GOT3 (cell line): ENCODE measurements around the gene PDCD11.
"Not testable (repeated sequence)": the region's sequence is repeated elsewhere in the genome, so short reads cannot be mapped to it uniquely, and the experiment has no call there.

Source experiments
- DNase-seq: peaks from one replicate; lab custom pipeline; 2025; ENCODE audit warnings: mixed read lengths; lab: John Stamatoyannopoulos, UW

PDCD11 gene

DNA sequence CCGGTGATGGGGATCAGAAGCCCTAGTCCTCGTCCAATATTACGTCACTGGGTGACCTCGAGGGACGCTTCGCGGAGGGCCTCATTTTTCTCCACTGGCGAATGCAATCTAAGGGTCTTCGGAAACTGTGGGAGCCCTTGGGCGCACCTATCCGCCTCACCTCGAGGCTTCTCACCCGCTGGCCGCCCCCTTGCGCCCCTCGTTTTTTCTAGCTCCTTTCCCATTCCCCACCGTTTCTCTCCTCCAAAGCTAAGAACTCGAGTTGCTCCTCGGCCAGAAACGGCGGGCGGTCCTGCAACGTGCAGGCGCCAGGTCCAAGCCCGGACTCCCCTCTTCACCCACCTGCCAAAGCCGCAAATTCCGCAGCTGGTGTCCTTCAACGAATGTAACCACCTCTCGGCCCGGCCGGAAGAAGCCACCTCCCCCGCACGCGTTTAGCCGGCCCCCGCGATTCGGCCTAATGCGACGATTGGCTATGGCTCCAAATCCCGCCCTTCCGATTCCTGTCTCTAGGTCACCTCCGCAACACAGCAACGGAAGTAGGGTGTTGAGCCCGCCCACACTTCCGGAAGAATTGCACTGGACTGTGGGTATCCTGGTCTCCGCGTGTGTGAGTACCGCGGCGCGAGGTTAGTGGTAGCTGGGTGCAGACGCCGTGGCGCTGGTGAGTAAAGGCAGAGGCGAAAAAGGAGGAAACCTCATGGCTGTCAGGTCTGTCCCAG is at the start of gene PDCD11, which contains the start of gene ATP5MK:
Gene PDCD11 (plus strand): TSS at position 560 of the 722 bp plus-strand sequence. CDS start 1,801 bp downstream, outside the sequence.
Gene ATP5MK (minus strand): TSS at position 409 of the 722 bp plus-strand sequence. CDS start 4,018 bp downstream, outside the sequence.
- DNase-seq: peak; percentile 90

- DNase-seq: no peak
Observed at GRCh38 chr10:103350175-103350516, 46.3 kb upstream of the PDCD11 start.

DNA sequence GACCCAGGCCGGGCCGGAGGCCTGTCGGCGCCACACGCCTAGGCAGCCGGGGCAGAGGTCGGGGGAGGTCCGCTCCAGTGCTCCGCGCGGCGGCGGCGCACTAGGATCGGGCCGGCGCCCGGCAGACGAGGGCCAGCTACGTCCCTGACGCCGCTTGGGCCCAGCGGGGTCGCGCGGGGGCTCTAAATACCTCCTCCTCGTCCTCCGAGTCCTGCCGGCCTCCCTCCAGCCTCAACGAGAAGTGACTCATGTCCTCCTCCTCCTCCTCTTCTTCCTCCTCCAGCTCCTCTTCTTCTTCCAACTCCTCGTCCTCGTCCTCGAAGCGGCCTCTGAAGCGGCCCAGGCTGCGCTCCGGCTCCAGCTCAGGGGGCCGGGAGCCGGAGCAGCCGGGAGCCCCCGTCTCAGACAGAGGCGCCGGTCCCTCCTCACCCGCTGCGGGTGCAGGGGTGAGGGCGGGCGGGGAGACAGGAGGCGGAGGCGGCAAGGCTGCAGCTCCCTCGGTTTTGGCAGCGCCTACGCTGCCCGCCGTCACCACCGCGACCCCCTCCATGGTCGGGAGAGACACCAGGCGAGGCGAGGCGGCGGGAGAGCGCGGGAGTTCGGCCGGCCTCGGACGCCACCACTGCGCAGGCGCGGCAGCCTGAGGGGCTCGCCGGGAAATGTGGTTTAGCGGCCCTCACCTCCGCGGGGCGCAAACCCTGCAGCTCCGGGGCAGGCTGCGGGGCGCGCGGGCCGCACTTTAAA is 45.7 kb upstream of the PDCD11 start, which contains the start of gene PCGF6:
Gene PCGF6 (minus strand): TSS at position 624 of the 744 bp plus-strand sequence. CDS start 74 bp downstream, at position 550.
- peak; percentile 49 for DNase-seq

- no peak for DNase-seq
Observed at GRCh38 chr10:103353281-103353680, 43.1 kb upstream of the PDCD11 start.

- not testable (repeated sequence) for DNase-seq
Observed at GRCh38 chr10:103354567-103354966, 41.9 kb upstream of the PDCD11 start.

DNA sequence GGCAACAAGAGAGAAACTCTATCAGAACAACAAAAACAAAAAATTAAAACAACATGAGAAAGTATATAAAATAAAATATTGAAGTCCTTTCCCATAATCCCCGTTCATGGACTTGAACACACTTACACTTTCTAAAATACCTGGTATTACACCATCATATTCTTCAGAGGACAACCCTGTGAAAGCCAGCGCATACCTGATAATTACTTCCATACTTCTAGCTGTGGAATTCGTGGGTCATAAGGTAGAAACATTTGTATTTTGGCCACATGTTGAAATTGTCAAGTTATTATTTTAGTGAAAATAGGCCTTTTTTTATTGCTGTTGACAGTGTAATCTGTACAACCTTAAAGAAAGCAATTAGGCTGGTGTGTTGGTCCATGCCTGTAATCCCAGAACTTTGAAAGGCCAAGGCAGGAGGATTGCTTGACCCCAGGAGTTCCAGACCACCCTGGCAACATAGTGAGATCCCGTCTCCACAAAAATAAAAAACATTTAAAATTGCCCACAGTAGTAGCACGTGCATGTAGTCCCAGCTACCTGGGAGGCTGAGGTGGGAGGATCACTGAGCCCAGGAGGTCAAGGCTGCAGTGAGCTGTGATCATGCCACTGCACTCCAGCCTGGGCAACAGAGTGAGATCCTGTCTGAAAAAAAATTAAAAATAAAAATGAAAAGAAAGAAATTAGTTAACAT is 40.4 kb upstream of the PDCD11 start:
- no peak for DNase-seq

DNA sequence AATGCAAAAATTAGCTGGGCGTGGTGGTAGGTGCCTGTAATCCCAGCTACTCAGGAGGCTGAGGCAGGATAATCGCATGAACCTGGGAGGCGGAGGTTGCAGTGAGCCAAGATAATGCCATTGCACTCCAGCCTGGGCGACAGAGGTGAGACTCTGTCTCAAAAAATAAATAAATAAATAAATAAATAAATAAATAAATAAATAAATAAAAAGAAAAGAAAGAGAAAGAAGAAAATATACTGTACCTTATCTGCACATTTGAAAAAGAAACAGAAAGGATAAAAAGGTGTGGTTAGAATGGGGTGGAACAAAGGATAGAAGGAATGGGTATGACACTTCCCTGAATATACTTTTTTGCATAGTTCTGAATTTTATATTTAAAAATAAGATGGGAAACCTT is 36.9 kb upstream of the PDCD11 start:
- DNase-seq: not testable (repeated sequence)

DNA sequence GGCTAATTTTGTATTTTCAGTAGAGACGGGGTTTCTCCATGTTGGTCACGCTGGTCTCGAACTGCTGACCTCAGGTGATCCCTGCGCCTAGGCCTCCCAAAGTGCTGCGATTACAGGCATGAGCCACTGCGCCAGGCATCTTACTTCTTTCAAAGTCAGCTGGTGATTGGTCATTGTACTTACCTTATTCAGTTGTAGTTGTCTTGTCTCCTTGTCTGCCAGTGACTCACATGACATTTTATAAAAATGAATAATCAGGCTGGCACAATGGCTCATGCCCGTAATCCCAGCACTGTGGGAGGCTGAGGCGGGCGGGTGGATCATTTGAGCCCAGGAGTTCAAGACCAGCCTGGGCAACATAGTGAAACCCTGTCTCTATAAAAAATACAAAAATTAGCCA is 35.6 kb upstream of the PDCD11 start:
- not testable (repeated sequence) for DNase-seq

GRCh38 chr10:103367379-103367781 is 29.0 kb upstream of the PDCD11 start:
- no peak for DNase-seq

GRCh38 chr10:103367782-103368518 is 28.5 kb upstream of the PDCD11 start, which contains the start of gene TAF5:
TSS of gene TAF5 (plus strand) at chr10:103367976. CDS start at chr10:103367990, 14 bp downstream.
- peak; percentile 70 for DNase-seq

DNA sequence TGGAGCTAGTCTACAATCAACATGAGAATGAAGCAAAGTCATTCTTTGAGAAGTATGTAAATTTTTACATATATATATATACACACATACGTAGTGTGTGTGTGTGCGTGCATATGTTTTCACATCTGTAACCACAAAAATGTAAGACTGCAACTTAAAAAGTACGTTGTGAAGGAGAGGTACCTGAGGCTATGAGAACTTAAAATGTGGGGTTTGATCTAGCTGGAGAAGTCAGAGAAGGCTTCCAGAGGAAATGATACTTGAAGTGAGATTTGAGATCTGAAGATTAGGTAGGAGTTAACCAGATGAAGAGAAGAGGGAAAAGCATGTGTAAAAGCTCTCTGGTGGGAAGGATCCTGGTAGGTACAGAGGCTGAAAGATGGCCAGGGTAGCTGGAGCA is 22.9 kb upstream of the PDCD11 start:
- DNase-seq: no peak

- DNase-seq: no peak
Observed at GRCh38 chr10:103374263-103374662, 22.2 kb upstream of the PDCD11 start.

DNA sequence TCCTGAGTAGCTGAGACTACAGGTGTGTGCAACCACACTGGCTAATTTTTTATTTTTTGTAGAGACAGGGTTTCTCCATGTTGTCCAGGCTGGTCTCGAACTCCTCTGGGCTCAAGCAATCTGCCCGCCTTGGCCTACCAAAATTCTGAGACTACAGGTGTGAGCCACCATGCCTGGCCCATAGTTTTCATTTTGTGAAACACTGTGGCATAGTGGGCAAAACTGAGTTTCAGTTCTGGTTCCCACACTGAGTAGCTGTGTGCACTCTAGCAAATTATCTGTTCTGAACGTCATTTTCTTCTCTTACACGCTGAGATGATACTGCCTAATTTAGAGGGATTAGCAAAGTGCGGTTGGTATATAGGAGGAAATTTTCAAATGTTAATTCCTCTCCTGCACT is 13.7 kb upstream of the PDCD11 start:
- no peak for DNase-seq

DNA sequence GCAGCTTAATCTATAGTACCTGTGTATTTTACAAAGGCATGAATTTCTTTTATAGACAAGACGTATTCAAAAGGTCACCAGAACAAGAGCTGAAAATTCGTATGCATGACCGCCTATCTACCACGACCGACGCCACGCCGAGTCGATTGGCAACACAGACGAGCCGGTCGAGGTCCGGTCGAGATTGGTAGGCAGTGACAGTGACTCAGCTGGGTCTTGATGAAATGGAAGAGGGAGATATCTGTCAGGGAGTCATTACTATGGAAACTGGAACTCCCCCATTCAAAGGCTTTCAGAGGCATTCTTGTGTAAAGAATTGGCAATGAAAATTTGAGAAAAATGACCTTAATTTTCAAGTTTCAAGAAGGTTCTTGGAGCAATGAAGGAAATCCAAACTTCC is 2.2 kb upstream of the PDCD11 start:
- DNase-seq: no peak

DNA sequence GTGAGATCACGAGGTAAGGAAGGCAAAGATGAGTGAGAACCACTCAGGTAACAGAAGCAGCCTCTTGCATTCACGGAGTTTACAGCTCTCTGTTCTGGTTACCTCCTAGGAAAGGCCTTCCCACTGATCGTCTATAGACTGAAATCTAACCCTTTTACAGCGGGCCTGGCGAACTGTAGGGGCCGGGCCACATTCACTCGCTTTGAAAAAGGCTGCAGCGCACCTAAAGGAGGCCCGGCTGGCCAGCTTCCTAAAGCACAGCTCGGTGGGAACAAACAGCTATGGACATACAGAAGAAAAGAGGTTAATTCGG is 716 bp upstream of the PDCD11 start:
- no peak for DNase-seq

- DNase-seq: no peak
Observed at GRCh38 chr10:103396789-103397087, 312 bp downstream of the PDCD11 start.

- no peak for DNase-seq
Observed at GRCh38 chr10:103397191-103397825, 882 bp downstream of the PDCD11 start.

DNA sequence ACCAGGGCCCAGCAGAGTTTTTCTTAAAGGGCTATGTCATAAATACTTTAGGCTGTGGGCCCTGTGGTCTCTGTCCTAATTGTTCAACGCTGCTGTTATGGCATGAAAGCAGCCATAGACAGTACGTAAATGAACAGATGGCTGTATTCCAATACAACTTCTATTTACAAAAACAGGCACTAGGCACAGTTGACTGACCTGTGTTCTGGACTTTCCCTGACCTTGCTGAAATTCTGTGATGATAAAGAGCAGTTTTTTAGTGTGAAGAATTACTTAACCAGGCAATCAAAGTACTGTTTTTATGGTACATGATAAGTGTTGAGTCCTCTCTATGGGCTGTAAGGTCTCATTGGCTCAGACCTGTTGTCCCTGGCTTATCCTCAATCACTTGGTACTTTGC is 17.1 kb downstream of the PDCD11 start:
- DNase-seq: no peak

DNA sequence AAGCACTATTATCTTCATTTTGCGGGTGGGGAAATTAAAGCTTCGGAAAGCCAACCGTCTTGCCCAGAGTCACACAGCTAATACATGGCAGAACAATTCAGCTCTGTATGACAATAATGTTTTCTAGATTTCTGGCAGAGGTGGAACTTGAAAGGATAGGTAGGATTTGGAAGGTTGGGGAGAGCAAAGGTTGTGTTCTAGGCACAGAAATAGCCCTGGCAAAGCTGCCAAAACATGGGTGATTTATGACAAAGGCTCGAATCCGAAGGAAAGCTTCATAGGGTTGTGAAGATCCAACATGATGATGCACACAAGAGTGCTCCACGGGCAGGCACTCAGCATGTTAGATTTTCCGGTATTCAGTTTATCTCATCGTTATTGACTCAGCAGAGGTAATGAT is 19.2 kb downstream of the PDCD11 start:
- DNase-seq: no peak

- no peak for DNase-seq
Observed at GRCh38 chr10:103416436-103417147, 20.2 kb downstream of the PDCD11 start.

GRCh38 chr10:103417148-103417469 is 20.7 kb downstream of the PDCD11 start:
- not testable (repeated sequence) for DNase-seq
